GM10248 (cell line): ENCODE measurements around the gene CTNNA3.
"Not testable (repeated sequence)": the region's sequence is repeated elsewhere in the genome, so short reads cannot be mapped to it uniquely, and the experiment has no call there.

ENCODE experiments used
- CTCF ChIA-PET: fragments of 300-600 bp; sonication (Branson Sonifier 250); formaldehyde crosslinking; extraction: SDS; loops from one replicate; lab custom pipeline; 2021; ENCODE audit warnings: antibody characterized with exemption; lab: Yijun Ruan, JAX
- POLR2A ChIA-PET: fragments of 350-650 bp; sonication (Branson Sonifier 250); formaldehyde crosslinking; extraction: SDS; loops from one replicate; lab custom pipeline; 2020; ENCODE audit warnings: antibody characterized with exemption; lab: Yijun Ruan, JAX
- DNase-seq: peaks from one replicate; pipeline ENCODE4 v3.0.0; 2012; ENCODE audit errors: extremely low spot score
- CTCF ChIP-seq: IDR thresholded peaks from 2 replicates; pipeline ENCODE4 v1.5.1; 2012; ENCODE audit warnings: mild to moderate bottlenecking, low read depth; ENCODE audit errors: extremely low read depth, missing control alignments, control extremely low read depth

The CTNNA3 gene

GRCh38 chr10:67705921-67706320, 9.9 kb upstream of the CTNNA3 start:
- no peak for DNase-seq
- ChIA-PET POLR2A (no interaction called here), CTCF (interaction anchor here (0.9 to 3.5 kb wide), 4 partner anchors 9 to 83 kb away, joined by 3 to 29 read pairs (median 13); partner anchors contain the start of gene CTNNA3)
- no peak for TF ChIP-seq CTCF

- DNase-seq, POLR2A ChIA-PET: not testable (repeated sequence)
- CTCF ChIA-PET = interaction anchor here (7.8 kb wide), 1 partner anchor 80 kb away, joined by 208 read pairs; no protein-coding TSS in a partner anchor
Measured at GRCh38 chr10:67699613-67700270, 3.7 kb upstream of the CTNNA3 start.

- POLR2A ChIA-PET = no interaction called here
- CTCF ChIA-PET = interaction anchor here (0.8 to 7.8 kb wide), 23 partner anchors 9 to 108 kb away, joined by 3 to 208 read pairs (median 5); no protein-coding TSS in a partner anchor
- DNase-seq = no peak
- no peak for TF ChIP-seq CTCF
Measured at GRCh38 chr10:67698164-67698563, 2.2 kb upstream of the CTNNA3 start.

- peak; percentile 54 for TF ChIP-seq CTCF
- ChIA-PET CTCF (interaction anchor here (0.8 to 7.8 kb wide), 29 partner anchors 9 to 605 kb away, joined by 3 to 208 read pairs (median 5); no protein-coding TSS in a partner anchor), POLR2A (no interaction called here)
- DNase-seq = peak; percentile 44
Measured at GRCh38 chr10:67697724-67698131, 1.7 kb upstream of the CTNNA3 start.

- POLR2A ChIA-PET = no interaction called here
- no peak for TF ChIP-seq CTCF
- CTCF ChIA-PET = interaction anchor here (0.8 to 7.8 kb wide), 20 partner anchors 8 to 98 kb away, joined by 3 to 208 read pairs (median 8); no protein-coding TSS in a partner anchor
- no peak for DNase-seq
Measured at GRCh38 chr10:67696679-67697078, 684 bp upstream of the CTNNA3 start.

GRCh38 chr10:67695555-67695954, 440 bp downstream of the CTNNA3 start:
- ChIA-PET POLR2A (no interaction called here), CTCF (interaction anchor here (0.7 to 7.8 kb wide), 5 partner anchors 12 to 93 kb away, joined by 3 to 208 read pairs (median 29); no protein-coding TSS in a partner anchor)
- TF ChIP-seq CTCF = no peak
- DNase-seq = no peak

GRCh38 chr10:67691861-67692260, 4.1 kb downstream of the CTNNA3 start:
- POLR2A ChIA-PET, DNase-seq, CTCF ChIA-PET: not testable (repeated sequence)

GRCh38 chr10:67690540-67690939, 5.5 kb downstream of the CTNNA3 start:
- CTCF ChIA-PET, DNase-seq: not testable (repeated sequence)

GRCh38 chr10:67684140-67684539, 11.9 kb downstream of the CTNNA3 start:
- DNase-seq, POLR2A ChIA-PET: not testable (repeated sequence)
- CTCF ChIA-PET = interaction anchor here (0.8 to 1.5 kb wide), 3 partner anchors 14 to 96 kb away, joined by 3 to 4 read pairs (median 3); no protein-coding TSS in a partner anchor

More at GRCh38 chr10:67690540-67690939, 5.5 kb downstream of the CTNNA3 start:
- POLR2A ChIA-PET = not testable (repeated sequence)
